HEK293T (cell line): Measurements from ENCODE around the gene BLOC1S5.

ENCODE experiments used
- ARNT ChIP-seq: fragments of 450-650 bp; IDR thresholded peaks from 2 replicates; pipeline ENCODE4 v1.6.1; 2017; ENCODE audit warnings: mild to moderate bottlenecking
- BHLHE40 ChIP-seq: fragments of 450-650 bp; IDR thresholded peaks from 2 replicates; pipeline ENCODE4 v1.6.1; 2016; ENCODE audit warnings: mild to moderate bottlenecking, moderate library complexity, borderline replicate concordance
- CTBP1 ChIP-seq: fragments of 450-650 bp; IDR thresholded peaks from 2 replicates; pipeline ENCODE4 v1.6.1; 2016; ENCODE audit warnings: borderline replicate concordance
- ELF4 ChIP-seq: fragments of 450-650 bp; IDR thresholded peaks from 2 replicates; pipeline ENCODE4 v1.6.1; 2017; ENCODE audit warnings: antibody characterized with exemption
- FOXA1 ChIP-seq: fragments of 450-650 bp; IDR thresholded peaks from 2 replicates; pipeline ENCODE4 v1.6.1; 2016; ENCODE audit warnings: mild to moderate bottlenecking
- FOXK2 ChIP-seq: fragments of 450-650 bp; IDR thresholded peaks from 2 replicates; pipeline ENCODE4 v1.6.1; 2016; ENCODE audit warnings: mild to moderate bottlenecking
- FOXM1 ChIP-seq: fragments of 450-650 bp; IDR thresholded peaks from 2 replicates; pipeline ENCODE4 v1.6.1; 2017; ENCODE audit warnings: mild to moderate bottlenecking, borderline replicate concordance
- HDGF ChIP-seq: fragments of 450-650 bp; IDR thresholded peaks from 2 replicates; pipeline ENCODE4 v1.6.1; 2017; ENCODE audit warnings: antibody characterized with exemption, borderline replicate concordance
- SP1 ChIP-seq: fragments of 450-650 bp; IDR thresholded peaks from 2 replicates; pipeline ENCODE4 v1.6.1; 2017
- SUZ12 ChIP-seq: fragments of 450-650 bp; IDR thresholded peaks from 2 replicates; pipeline ENCODE4 v1.6.1; 2016; ENCODE audit warnings: mild to moderate bottlenecking
- TARDBP ChIP-seq: fragments of 450-650 bp; IDR thresholded peaks from 2 replicates; pipeline ENCODE4 v1.6.1; 2016
- ZNF384 ChIP-seq: fragments of 450-650 bp; IDR thresholded peaks from 2 replicates; pipeline ENCODE4 v1.6.1; 2016
- TF ChIP-seq, protein P1 (sequence below): fragments of 450-650 bp; IDR thresholded peaks from 2 replicates; pipeline ENCODE4 v1.6.1; 2016

- TF ChIP-seq SP1 (no peak), FOXK2 (no peak), FOXA1 (no peak), HDGF (no peak), CTBP1 (no peak), FOXM1 (no peak), SUZ12 (no peak), BHLHE40 (no peak), ELF4 (no peak), TARDBP (no peak), ZNF384 (no peak), ARNT (no peak)
- TF ChIP-seq, protein P1, sequence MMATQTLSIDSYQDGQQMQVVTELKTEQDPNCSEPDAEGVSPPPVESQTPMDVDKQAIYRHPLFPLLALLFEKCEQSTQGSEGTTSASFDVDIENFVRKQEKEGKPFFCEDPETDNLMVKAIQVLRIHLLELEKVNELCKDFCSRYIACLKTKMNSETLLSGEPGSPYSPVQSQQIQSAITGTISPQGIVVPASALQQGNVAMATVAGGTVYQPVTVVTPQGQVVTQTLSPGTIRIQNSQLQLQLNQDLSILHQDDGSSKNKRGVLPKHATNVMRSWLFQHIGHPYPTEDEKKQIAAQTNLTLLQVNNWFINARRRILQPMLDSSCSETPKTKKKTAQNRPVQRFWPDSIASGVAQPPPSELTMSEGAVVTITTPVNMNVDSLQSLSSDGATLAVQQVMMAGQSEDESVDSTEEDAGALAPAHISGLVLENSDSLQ: no peak
Measured at GRCh38 chr6:8017276-8017701, 46.9 kb downstream of the BLOC1S5 start.
